Forelimb muscle (tissue), 1 donor: ENCODE data around the gene TRIP4. TPM values are rescaled to one million over a fixed set of nuclear protein-coding genes. Genes with fewer than 3 reads are reported as not detected.
"Not testable (repeated sequence)": the region's sequence is repeated elsewhere in the genome, so short reads cannot be mapped to it uniquely, and the experiment has no call there.

Experiments used
- DNase-seq: peaks from one replicate; pipeline ENCODE4 v3.0.0-alpha.2; 2013; ENCODE audit warnings: low read depth
- polyA plus RNA-seq: library from polyadenylated mRNA; unstranded; fragments of 120-200 nt; gene quantifications from one replicate; pipeline ENCODE4 v1.2.1, GENCODE V29; 2013; ENCODE audit not compliant: insufficient read length

Gene TRIP4
- polyA plus RNA-seq, 1 donor = 24.3 TPM

DNA sequence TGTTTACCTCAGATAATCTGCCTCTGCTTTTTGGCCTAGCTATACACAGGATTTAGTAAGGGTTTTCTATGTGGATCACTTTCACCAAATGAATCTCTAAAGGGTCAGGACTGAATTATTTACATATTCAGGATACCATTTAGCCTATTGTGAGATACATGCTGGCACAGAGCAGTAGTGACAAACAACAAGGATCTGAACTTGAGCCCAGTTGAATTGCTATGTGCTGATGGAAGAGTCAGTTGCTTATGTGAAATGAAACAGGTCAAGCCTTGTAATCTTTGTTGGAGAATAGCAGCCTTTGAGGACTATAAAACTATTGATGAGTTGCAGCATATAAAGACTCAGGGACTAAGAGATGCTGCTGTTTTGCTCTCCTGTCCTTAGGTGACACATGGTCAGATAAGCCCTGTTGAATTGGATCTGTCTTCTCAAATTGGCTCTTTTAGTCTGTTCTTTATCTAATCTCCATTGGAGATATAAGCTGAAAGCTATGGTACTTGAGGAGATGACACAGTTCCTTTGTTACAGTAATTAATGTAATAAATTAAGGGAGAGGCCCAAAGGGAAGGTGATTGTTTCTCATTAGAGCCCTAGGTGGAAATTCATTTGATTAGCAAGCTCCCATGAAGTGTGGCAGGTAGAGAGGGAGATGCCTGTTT, 103.1 kb downstream of the TRIP4 start:
- no peak for DNase-seq

DNA sequence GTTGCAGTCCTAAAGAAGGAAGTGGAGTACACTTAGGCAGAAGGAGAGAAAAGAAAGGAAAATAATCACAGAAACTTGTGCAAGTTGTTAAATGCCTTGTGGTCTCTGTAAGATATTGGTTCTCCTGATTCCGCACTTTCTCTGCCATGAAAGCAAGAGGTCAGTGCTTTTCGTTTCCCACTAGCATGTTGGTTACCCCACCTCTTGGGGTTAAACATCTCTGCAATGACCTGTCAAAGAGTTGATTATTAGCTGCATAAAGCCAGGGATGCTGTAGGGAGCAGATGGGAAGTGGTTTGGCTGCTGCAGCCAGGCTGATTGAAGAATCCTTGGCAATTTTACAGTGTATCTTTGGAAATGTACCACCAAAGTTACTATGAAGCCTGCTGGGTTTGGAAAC, 106.0 kb downstream of the TRIP4 start:
- no peak for DNase-seq

DNA sequence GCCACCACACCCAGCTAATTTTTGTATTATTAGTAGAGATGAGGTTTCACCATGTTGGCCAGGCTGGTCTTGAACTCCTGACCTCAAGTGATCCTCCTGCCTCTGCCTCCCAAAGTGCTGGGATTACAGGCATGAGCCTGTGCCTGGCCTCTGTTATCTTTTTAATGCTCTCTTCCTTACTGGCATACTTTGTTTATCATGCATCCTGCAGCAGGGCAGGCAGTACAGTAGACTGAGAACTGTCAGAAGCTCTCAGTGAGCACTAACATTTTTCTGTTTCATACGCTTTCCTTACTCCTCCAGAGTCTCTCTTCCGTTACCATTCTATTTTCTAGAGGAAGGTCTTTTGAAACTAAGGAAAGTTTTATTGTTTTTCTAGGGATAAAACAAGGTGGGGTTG, 108.3 kb downstream of the TRIP4 start:
- not testable (repeated sequence) for DNase-seq

DNA sequence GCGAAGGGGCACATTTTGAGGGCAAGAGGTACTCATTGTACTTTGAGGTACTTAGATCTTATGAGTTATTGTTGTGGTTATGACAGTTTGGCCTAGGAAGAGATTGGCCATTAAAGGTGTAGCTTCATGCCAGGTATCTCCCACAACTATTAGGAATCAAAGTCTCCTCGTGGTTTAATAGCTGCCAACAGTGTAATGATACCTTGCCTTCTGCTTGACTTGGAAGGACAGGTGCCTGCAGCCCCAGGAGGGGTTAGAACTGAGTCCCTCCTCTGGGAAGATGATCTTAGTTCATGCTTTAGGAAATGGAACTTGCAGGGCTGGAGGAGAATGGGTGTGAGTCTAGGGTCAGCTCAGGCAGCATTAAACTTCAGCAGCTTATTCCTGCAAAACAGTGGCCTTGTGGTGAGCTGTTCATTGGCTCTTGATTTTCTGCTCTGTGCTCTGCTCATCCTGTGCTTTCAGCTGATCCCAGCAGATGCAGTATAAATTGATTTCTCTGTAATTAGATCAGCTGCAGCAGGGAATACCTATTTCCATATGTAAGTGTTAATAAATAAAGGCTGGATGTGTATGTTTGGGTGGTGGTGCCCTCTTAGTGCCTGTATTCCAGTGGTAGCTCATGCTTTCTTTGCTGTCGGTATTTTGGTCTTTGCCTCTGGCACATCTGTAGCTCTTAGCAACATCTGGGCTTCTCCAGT, 113.2 kb downstream of the TRIP4 start:
- DNase-seq = no peak

DNA sequence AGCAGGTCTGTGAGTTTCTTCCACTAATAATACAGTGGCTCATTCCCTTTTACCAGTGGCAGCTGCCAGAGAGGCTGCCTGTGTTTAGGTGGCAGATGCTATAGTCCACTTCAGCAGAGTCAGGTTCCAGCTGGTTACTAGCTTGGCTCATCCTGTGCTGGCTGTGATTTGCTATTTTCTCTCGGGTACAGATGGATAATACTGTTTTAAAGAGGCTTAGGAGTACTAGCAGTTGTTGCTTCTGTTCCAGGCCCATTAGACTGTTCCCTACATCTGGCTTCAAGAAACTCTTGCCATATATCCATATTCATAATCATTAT, 113.7 kb downstream of the TRIP4 start:
- DNase-seq = no peak

DNA sequence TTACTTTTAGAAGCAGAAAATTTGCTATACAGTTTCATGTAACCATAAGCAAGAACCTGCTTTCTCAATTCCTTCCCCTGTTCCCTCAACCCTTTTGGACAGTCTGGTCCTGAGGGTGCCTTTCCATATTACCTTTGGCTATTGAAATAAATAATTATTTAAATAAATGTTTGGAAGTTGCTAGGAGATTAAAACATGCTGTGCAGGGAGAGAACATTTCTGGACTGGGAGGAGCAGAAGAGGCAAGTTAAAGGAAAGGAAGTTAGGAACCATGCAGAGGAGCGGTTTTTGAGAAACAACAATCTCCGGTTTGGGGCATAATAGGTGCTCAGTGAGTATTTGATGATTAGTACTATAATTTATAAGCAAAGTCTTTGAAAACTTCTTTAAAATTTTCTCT, 114.5 kb downstream of the TRIP4 start:
- no peak for DNase-seq

DNA sequence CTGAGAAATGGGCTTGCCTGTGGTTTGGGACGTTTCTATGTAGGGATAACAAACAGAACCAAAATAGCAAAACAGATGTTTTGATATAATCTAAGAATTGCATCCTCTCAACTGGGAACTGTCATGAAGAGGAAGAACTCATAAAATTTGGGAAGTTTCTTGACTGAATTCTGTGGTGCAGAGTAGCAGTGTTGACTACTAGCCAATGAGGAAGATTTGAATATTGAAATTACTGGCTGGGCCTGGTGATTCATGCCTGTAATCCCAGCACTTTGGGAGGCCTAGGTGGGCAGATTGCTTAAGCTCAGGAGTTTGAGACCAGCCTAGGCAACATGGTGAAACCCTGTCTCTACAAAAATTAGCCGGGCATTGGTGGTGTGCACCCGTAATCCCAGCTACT, 114.9 kb downstream of the TRIP4 start:
- no peak for DNase-seq

DNA sequence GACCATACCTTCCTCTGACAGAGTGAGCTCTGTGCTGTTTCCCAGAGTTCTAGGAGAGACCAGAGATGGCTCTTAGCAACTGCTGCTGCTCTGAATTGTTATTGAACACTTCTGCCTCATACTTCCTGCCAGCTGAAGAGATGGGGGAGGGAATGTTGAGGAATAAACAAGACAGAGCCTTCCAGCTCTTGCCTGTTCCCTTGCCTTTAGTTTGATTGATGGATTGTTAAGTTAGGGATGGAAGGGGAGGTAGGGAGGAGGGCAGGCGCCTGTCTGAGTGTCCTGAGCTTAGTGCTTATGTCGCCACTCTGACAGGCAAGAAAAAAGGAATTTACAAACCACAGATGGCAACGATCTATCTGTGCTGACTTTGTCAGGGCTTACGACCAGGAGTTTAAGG, 115.6 kb downstream of the TRIP4 start:
- DNase-seq = no peak

DNA sequence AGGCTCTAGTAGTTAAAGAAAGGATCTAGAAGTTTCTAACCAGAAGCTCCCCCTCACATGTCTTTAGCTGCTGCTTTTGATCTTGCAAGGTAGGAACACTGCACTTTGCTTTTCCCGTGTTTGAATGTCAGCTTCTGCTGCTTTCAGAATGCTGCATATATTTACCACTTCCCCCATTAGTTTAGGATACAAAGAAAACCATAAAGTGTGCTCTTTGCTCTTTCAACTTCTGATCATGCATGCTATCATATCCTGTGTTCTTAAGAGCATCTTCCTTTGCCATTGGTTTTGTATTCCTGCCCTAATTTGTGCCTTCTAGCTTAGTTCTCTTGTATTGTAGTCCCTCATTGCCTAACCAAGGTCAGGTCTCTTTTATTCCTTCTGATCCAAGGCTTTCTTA, 116.0 kb downstream of the TRIP4 start:
- no peak for DNase-seq

Other genes starting within 250 kb of the TRIP4 start
- gene SNX22, start 236.1 kb upstream of the TRIP4 start, polyA plus RNA-seq = 1.1 TPM
- gene PPIB, start 224.8 kb upstream of the TRIP4 start, polyA plus RNA-seq = 256 TPM
- gene CSNK1G1, start 31.7 kb upstream of the TRIP4 start, polyA plus RNA-seq = 10.9 TPM
- 27.1 TPM for gene PCLAF, start 6.4 kb upstream of the TRIP4 start, polyA plus RNA-seq
- gene ZNF609, start 72.7 kb downstream of the TRIP4 start, polyA plus RNA-seq = 14.9 TPM